ENCODE data around the gene HSD17B12.

- TF ChIP-seq CTCF (IDR thresholded peaks at IDR 0.05; ENCODE audit: poor library complexity, severe bottlenecking), result no peak
- TF ChIP-seq EZH2 (IDR thresholded peaks at IDR 0.05; ENCODE audit: borderline replicate concordance, insufficient read depth, low read length, poor library complexity, severe bottlenecking), result no peak
- no peak for TF ChIP-seq REST (IDR thresholded peaks at IDR 0.05; ENCODE audit: borderline replicate concordance)
- no peak for TF ChIP-seq POLR2AphosphoS5 (IDR thresholded peaks at IDR 0.05)
- TF ChIP-seq EP300 (conservative IDR thresholded peaks at IDR 0.05; ENCODE audit: poor library complexity, severe bottlenecking), result no peak
Observed at GRCh38 chr11:43872995-43873394, 192.5 kb downstream of the HSD17B12 start.

Data from neural cell (in vitro differentiated cells).